ENCODE measurements around the gene TIMM50. TPM values are rescaled to one million over a fixed set of nuclear protein-coding genes. Genes with fewer than 3 reads are reported as not detected.

TIMM50 gene
- polyA plus RNA-seq, 1 donor from 2014 or later: 66.2 TPM

DNA sequence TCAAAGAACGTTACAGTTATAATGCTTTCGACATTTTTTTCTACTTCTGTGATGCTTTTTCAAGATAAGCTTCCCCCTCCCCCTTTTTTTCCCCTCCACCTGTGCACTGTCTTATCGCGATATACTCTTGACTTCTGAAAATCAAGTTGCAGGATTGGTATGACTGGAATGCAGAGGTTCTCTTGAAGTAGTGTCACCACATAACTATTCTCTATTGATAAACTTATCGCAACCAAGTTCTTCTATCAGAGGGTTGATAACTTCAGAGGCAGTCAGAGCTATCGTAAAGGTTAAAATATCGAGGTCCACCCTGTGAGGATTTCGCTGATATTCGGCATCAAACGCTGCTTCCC lies 58.5 kb downstream of the TIMM50 start:
- H3K9me2 ChIP-seq (ENCODE audit: insufficient read depth, low read length): no peaks in the 10 kb centered on the region
- H3K27ac ChIP-seq (ENCODE audit: low read length): peak overlapping the region; percentile 96
- no peaks in the 10 kb centered on the region for H3F3A ChIP-seq (ENCODE audit: insufficient read depth, low read length, poor library complexity, severe bottlenecking)
- H3K4me2 ChIP-seq (ENCODE audit: low read length): peak overlapping the region; percentile 79
- TF ChIP-seq, protein P1, sequence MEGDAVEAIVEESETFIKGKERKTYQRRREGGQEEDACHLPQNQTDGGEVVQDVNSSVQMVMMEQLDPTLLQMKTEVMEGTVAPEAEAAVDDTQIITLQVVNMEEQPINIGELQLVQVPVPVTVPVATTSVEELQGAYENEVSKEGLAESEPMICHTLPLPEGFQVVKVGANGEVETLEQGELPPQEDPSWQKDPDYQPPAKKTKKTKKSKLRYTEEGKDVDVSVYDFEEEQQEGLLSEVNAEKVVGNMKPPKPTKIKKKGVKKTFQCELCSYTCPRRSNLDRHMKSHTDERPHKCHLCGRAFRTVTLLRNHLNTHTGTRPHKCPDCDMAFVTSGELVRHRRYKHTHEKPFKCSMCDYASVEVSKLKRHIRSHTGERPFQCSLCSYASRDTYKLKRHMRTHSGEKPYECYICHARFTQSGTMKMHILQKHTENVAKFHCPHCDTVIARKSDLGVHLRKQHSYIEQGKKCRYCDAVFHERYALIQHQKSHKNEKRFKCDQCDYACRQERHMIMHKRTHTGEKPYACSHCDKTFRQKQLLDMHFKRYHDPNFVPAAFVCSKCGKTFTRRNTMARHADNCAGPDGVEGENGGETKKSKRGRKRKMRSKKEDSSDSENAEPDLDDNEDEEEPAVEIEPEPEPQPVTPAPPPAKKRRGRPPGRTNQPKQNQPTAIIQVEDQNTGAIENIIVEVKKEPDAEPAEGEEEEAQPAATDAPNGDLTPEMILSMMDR (IDR thresholded peaks at IDR 0.05; ENCODE audit: poor library complexity, severe bottlenecking): no peak
- TF ChIP-seq, protein P2, sequence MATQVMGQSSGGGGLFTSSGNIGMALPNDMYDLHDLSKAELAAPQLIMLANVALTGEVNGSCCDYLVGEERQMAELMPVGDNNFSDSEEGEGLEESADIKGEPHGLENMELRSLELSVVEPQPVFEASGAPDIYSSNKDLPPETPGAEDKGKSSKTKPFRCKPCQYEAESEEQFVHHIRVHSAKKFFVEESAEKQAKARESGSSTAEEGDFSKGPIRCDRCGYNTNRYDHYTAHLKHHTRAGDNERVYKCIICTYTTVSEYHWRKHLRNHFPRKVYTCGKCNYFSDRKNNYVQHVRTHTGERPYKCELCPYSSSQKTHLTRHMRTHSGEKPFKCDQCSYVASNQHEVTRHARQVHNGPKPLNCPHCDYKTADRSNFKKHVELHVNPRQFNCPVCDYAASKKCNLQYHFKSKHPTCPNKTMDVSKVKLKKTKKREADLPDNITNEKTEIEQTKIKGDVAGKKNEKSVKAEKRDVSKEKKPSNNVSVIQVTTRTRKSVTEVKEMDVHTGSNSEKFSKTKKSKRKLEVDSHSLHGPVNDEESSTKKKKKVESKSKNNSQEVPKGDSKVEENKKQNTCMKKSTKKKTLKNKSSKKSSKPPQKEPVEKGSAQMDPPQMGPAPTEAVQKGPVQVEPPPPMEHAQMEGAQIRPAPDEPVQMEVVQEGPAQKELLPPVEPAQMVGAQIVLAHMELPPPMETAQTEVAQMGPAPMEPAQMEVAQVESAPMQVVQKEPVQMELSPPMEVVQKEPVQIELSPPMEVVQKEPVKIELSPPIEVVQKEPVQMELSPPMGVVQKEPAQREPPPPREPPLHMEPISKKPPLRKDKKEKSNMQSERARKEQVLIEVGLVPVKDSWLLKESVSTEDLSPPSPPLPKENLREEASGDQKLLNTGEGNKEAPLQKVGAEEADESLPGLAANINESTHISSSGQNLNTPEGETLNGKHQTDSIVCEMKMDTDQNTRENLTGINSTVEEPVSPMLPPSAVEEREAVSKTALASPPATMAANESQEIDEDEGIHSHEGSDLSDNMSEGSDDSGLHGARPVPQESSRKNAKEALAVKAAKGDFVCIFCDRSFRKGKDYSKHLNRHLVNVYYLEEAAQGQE (IDR thresholded peaks at IDR 0.05; ENCODE audit: borderline replicate concordance): peak; percentile 35
- no peaks in the 10 kb centered on the region for H3K27me3 ChIP-seq (ENCODE audit: insufficient read depth, low read depth, low read length)
- H4K20me1 ChIP-seq (ENCODE audit: insufficient read depth): no peaks in the 10 kb centered on the region
- H3K36me3 ChIP-seq (ENCODE audit: insufficient read depth, low read length): no peaks in the 10 kb centered on the region
- H3K9me3 ChIP-seq (ENCODE audit: low read length): no peaks in the 10 kb centered on the region
- peak overlapping the region; percentile 73 for H3K4me3 ChIP-seq (ENCODE audit: low read length)
- no peak overlapping the region for H2AFZ ChIP-seq (ENCODE audit: low read depth, low read length)
- peak overlapping the region; percentile 97 for H3K9ac ChIP-seq (ENCODE audit: low read length)
- H3K79me2 ChIP-seq (replicated peaks; ENCODE audit: insufficient read depth, low read length): peaks cover 18% of the 10 kb centered on the region

DNA sequence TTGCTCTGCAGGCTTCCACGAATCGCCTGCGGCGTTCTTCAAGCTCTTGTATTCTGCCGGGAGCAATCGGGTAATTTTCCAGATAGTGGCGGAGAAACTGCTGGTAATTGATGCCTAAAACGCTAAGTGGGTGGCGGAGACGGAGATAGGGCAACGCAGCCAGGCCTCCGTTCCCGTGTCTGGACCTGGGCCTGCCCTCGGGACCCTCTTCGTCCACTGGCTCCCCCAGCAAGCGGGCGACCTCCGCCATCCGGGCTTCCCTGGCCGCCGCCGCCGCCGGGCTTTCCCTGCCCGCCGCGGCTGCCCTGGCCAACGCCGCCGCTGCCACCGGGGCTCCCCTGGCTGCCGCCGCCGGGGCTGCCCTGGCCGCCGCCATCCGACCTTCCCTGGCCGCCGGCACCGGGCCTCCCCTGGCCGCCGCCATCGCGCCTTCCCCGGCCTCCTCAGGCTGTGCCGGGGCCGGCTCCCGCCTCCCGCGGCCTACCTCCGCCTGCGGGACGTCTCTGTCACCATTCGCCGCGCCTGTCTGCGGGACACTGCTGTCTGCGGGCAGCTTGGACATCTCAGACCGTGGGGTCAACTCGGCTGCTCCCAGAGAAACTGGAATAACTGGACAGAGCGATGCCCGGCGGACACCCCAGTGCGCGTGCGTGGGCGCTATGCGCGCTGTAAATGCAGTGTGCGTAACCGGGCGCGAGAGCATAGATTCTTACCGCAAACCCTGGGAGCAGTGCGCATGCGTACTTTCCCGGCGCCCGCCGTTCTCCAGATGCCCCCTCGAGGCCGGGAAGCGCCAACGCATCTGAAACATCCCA lies 59.1 kb downstream of the TIMM50 start, which contains the start of gene EID2:
TSS of gene EID2 (minus strand) at position 644 of the 815 bp plus-strand sequence. CDS start at position 562, 82 bp downstream.
- peak; percentile 81 for TF ChIP-seq TAF1 (IDR thresholded peaks at IDR 0.05; ENCODE audit: low read depth)
- TF ChIP-seq, protein P1 (IDR thresholded peaks at IDR 0.05; ENCODE audit: poor library complexity, severe bottlenecking): peak; percentile 96
- peak; percentile 74 for TF ChIP-seq MXI1 (conservative IDR thresholded peaks at IDR 0.05; ENCODE audit: poor library complexity, severe bottlenecking)
- TF ChIP-seq EP300 (conservative IDR thresholded peaks at IDR 0.05; ENCODE audit: poor library complexity, severe bottlenecking): peak; percentile 34
- TF ChIP-seq RAD21 (conservative IDR thresholded peaks at IDR 0.05): peak; percentile 65
- peak; percentile 95 for TF ChIP-seq POLR2AphosphoS5 (IDR thresholded peaks at IDR 0.05)
- peak; percentile 63 for TF ChIP-seq SMC3 (conservative IDR thresholded peaks at IDR 0.05; ENCODE audit: poor library complexity)
- no peak for TF ChIP-seq EZH2 (IDR thresholded peaks at IDR 0.05; ENCODE audit: borderline replicate concordance, insufficient read depth, low read length, poor library complexity, severe bottlenecking)
- TF ChIP-seq, protein P2 (IDR thresholded peaks at IDR 0.05; ENCODE audit: borderline replicate concordance): peak; percentile 3
- Histone ChIP-seq H3K9me2 (ENCODE audit: insufficient read depth, low read length) (no peaks in the 10 kb centered on the region), H3K27me3 (ENCODE audit: insufficient read depth, low read depth, low read length) (no peaks in the 10 kb centered on the region), H4K20me1 (ENCODE audit: insufficient read depth) (no peaks in the 10 kb centered on the region), H3K9ac (ENCODE audit: low read length) (peak within 1 kb of the TSS; percentile 97), H2AFZ (ENCODE audit: low read depth, low read length) (peak within 1 kb of the TSS; percentile 51), H3K27ac (ENCODE audit: low read length) (peak within 1 kb of the TSS; percentile 96), H3F3A (ENCODE audit: insufficient read depth, low read length, poor library complexity, severe bottlenecking) (no peaks in the 10 kb centered on the region), H3K9me3 (ENCODE audit: low read length) (no peaks in the 10 kb centered on the region), H3K36me3 (ENCODE audit: insufficient read depth, low read length) (no peaks in the 10 kb centered on the region), H3K79me2 (replicated peaks; ENCODE audit: insufficient read depth, low read length) (peaks cover 18% of the 10 kb centered on the region), H3K4me2 (ENCODE audit: low read length) (peak within 1 kb of the TSS; percentile 79), H3K4me3 (ENCODE audit: low read length) (peak within 1 kb of the TSS; percentile 73)

Data from neural cell (in vitro differentiated cells).